H1 (cell line): Measurements from ENCODE around the gene PRKAR2B. TPM values are rescaled to one million over a fixed set of nuclear protein-coding genes. Genes with fewer than 3 reads are reported as not detected.

Experiments
- CTCF ChIA-PET: fragments of 300-600 bp; sonication (Branson Sonifier 250); formaldehyde crosslinking; loops from one replicate; lab custom pipeline; 2021; ENCODE audit not compliant: partially characterized antibody; lab: Charles Lee
- POLR2A ChIA-PET: fragments of 300-600 bp; sonication (Branson Sonifier 250); formaldehyde crosslinking; loops from one replicate; lab custom pipeline; 2021; ENCODE audit warnings: inconsistent platforms; ENCODE audit not compliant: partially characterized antibody; lab: Charles Lee
- DNase-seq, 2 experiments: peaks; one replicate each; pipeline versions ENCODE4 v3.0.0 to v3.0.0-alpha.2; 2010 to 2022; ENCODE audit warnings: low spot score in 2 of 2, low read depth in 1 of 2, mixed read lengths in 1 of 2
- FAIRE-seq: peaks from 2 replicates; lab custom pipeline; 2011; peaks lifted over from hg19 to GRCh38; lab: Jason Lieb, UNC
- H2AFZ ChIP-seq: 2 replicates; pipeline ENCODE4 v1.8.1; 2012; ENCODE audit warnings: low read length, inconsistent platforms
- H2AK5ac ChIP-seq: 2 replicates; pipeline ENCODE4 v1.6.1; 2013; ENCODE audit warnings: low read depth, low read length
- H2BK120ac ChIP-seq: replicated peaks from 2 replicates; pipeline ENCODE3; 2013; ENCODE audit warnings: low read depth, low read length, inconsistent platforms
- H2BK12ac ChIP-seq: 2 replicates; pipeline ENCODE4 v1.6.1; 2013; ENCODE audit warnings: low read depth, low read length
- H2BK15ac ChIP-seq: 2 replicates; pipeline ENCODE4 v1.6.1; 2013; ENCODE audit warnings: low read length
- H2BK20ac ChIP-seq: 2 replicates; pipeline ENCODE4 v1.6.1; 2013; ENCODE audit warnings: low read length
- H2BK5ac ChIP-seq: 2 replicates; pipeline ENCODE4 v1.6.1; 2013; ENCODE audit warnings: low read depth, low read length
- H3K14ac ChIP-seq: 2 replicates; pipeline ENCODE4 v1.6.1; 2013; ENCODE audit warnings: inconsistent platforms; ENCODE audit not compliant: insufficient read length
- H3K18ac ChIP-seq: 2 replicates; pipeline ENCODE4 v1.6.1; 2013; ENCODE audit warnings: low read length; ENCODE audit errors: extremely low read depth
- H3K23ac ChIP-seq: 2 replicates; pipeline ENCODE4 v1.6.1; 2013; ENCODE audit warnings: inconsistent platforms; ENCODE audit not compliant: insufficient read length
- H3K23me2 ChIP-seq: 2 replicates; pipeline ENCODE4 v1.6.1; 2013; ENCODE audit warnings: low read depth, low read length
- H3K27ac ChIP-seq: 2 replicates; pipeline ENCODE4 v1.6.1; 2011; ENCODE audit warnings: low read depth, low read length, inconsistent platforms
- H3K27me3 ChIP-seq, 4 experiments: replicated peaks in 1 of 4; 1 replicate in 1 of 4; 2 replicates in 3 of 4; pipeline versions ENCODE4 v1.6.1 to v1.8.1; 2011 to 2013; ENCODE audit warnings: low read length in 3 of 4, mild to moderate bottlenecking in 3 of 4, inconsistent platforms in 2 of 4, mixed read lengths in 2 of 4, moderate library complexity in 1 of 4; ENCODE audit not compliant: control insufficient read depth in 3 of 4, insufficient read depth in 3 of 4; ENCODE audit errors: extremely low read depth in 1 of 4
- H3K36me3 ChIP-seq, 4 experiments: 2 replicates each; pipeline versions ENCODE4 v1.6.1 to v1.8.1; 2011 to 2013; ENCODE audit warnings: mild to moderate bottlenecking in 4 of 4, low read length in 3 of 4, moderate library complexity in 2 of 4, control low read depth in 1 of 4, inconsistent platforms in 1 of 4; ENCODE audit not compliant: insufficient read depth in 4 of 4, control insufficient read depth in 2 of 4
- H3K4ac ChIP-seq: replicated peaks from 2 replicates; pipeline ENCODE3; 2013; ENCODE audit warnings: low read length, low read depth, mixed read lengths, inconsistent platforms; ENCODE audit not compliant: insufficient read length
- H3K4me1 ChIP-seq, 4 experiments: replicated peaks in 1 of 4; 1 replicate in 1 of 4; 2 replicates in 3 of 4; pipeline versions ENCODE4 v1.6.1 to v1.8.1; 2011 to 2013; ENCODE audit warnings: low read length in 3 of 4, inconsistent platforms in 2 of 4, mixed read lengths in 1 of 4; ENCODE audit not compliant: insufficient read depth in 4 of 4, control insufficient read depth in 3 of 4
- H3K4me2 ChIP-seq, 2 experiments: 2 replicates each; pipeline versions ENCODE4 v1.6.1 to v1.8.1; 2011 to 2013; ENCODE audit warnings: low read depth in 2 of 2, low read length in 2 of 2, control low read depth in 1 of 2, inconsistent platforms in 1 of 2, mild to moderate bottlenecking in 1 of 2; ENCODE audit not compliant: insufficient read depth in 1 of 2
- H3K4me3 ChIP-seq, 4 experiments: fragments of 200-600, 300-600 bp in 1 of 4; sonication (generic), shearing (Covaris generic), sonication (Bioruptor Twin) in 1 of 4; 2 replicates each; pipeline versions ENCODE4 v1.5.1 to v1.8.1; 2011 to 2016; ENCODE audit warnings: low read length in 4 of 4, low read depth in 3 of 4, control low read depth in 2 of 4, inconsistent platforms in 2 of 4, mild to moderate bottlenecking in 2 of 4, mixed read lengths in 1 of 4, moderate library complexity in 1 of 4; ENCODE audit not compliant: insufficient read depth in 2 of 4; ENCODE audit errors: extremely low read depth in 1 of 4
- H3K56ac ChIP-seq: replicated peaks from 2 replicates; pipeline ENCODE3; 2013; ENCODE audit warnings: low read depth, mild to moderate bottlenecking, mixed read lengths, low read length, inconsistent platforms; ENCODE audit not compliant: insufficient read length
- H3K79me1 ChIP-seq: 2 replicates; pipeline ENCODE4 v1.6.1; 2013; ENCODE audit warnings: low read depth, low read length, control low read depth
- H3K79me2 ChIP-seq, 2 experiments: 2 replicates each; pipeline versions ENCODE4 v1.6.1 to v1.8.1; 2012 to 2013; ENCODE audit warnings: low read length in 2 of 2, mild to moderate bottlenecking in 2 of 2, inconsistent platforms in 1 of 2; ENCODE audit not compliant: insufficient read depth in 2 of 2, control insufficient read depth in 1 of 2
- H3K9ac ChIP-seq, 4 experiments: replicated peaks in 1 of 4; 1 replicate in 1 of 4; 2 replicates in 3 of 4; pipeline versions ENCODE4 v1.6.1 to v1.8.1; 2011 to 2013; ENCODE audit warnings: low read depth in 3 of 4, low read length in 3 of 4, control low read depth in 2 of 4, mild to moderate bottlenecking in 2 of 4, moderate library complexity in 2 of 4, inconsistent platforms in 1 of 4; ENCODE audit errors: extremely low read depth in 1 of 4
- H3K9me3 ChIP-seq, 2 experiments: 2 replicates each; pipeline versions ENCODE4 v1.6.1 to v1.8.1; 2012 to 2013; ENCODE audit warnings: mild to moderate bottlenecking in 2 of 2, moderate library complexity in 2 of 2, control low read depth in 1 of 2, inconsistent platforms in 1 of 2, low read depth in 1 of 2, low read length in 1 of 2, mixed read lengths in 1 of 2; ENCODE audit not compliant: insufficient read depth in 2 of 2
- H4K20me1 ChIP-seq, 2 experiments: replicated peaks in 1 of 2; 2 replicates each; pipeline versions ENCODE3 to v1.8.1; 2011 to 2013; ENCODE audit warnings: inconsistent platforms in 2 of 2, low read length in 2 of 2, mild to moderate bottlenecking in 1 of 2; ENCODE audit not compliant: insufficient read depth in 2 of 2, control insufficient read depth in 1 of 2
- H4K5ac ChIP-seq: 2 replicates; pipeline ENCODE4 v1.6.1; 2013; ENCODE audit warnings: low read length, low read depth, mixed read lengths, inconsistent platforms; ENCODE audit not compliant: insufficient read length
- H4K8ac ChIP-seq: 2 replicates; pipeline ENCODE4 v1.8.0; 2013; ENCODE audit warnings: mild to moderate bottlenecking, moderate library complexity, low read length, inconsistent platforms; ENCODE audit not compliant: insufficient read depth; ENCODE audit errors: extremely low read depth
- H4K91ac ChIP-seq: replicated peaks from 2 replicates; pipeline ENCODE3; 2013; ENCODE audit warnings: low read length, mixed read lengths, inconsistent platforms; ENCODE audit not compliant: insufficient read length
- ATF2 ChIP-seq: IDR thresholded peaks from 2 replicates; pipeline ENCODE4 v1.6.1; 2012; ENCODE audit warnings: low read length, inconsistent platforms
- GTF2F1 ChIP-seq: IDR thresholded peaks from 2 replicates; pipeline ENCODE4 v1.6.1; 2012; ENCODE audit warnings: low read depth, low read length, improper control_type of control experiment, borderline replicate concordance
- SIX5 ChIP-seq: IDR thresholded peaks from 2 replicates; pipeline ENCODE4 v1.6.1; 2011; ENCODE audit warnings: mild to moderate bottlenecking, low read depth, low read length
- SUZ12 ChIP-seq: fragments of 200-600 bp; sonication (generic); IDR thresholded peaks from 2 replicates; pipeline ENCODE4 v1.6.1; 2012; ENCODE audit warnings: mild to moderate bottlenecking, inconsistent platforms, low read length, moderate library complexity, mixed read lengths
- TAF7 ChIP-seq: optimal IDR thresholded peaks from 2 replicates; pipeline ENCODE3; 2011; ENCODE audit warnings: low read depth, mild to moderate bottlenecking, inconsistent platforms, low read length, moderate library complexity, borderline replicate concordance
- WGBS, 2 experiments: shearing (Covaris generic) in 1 of 2; methylation state at CpG; one replicate each; pipeline versions ENCODE4 v1.1.6 to v1.1.7; 2013 to 2015; ENCODE audit warnings: low lambda C conversion rate in 2 of 2, mixed read lengths in 2 of 2, inconsistent platforms in 1 of 2, low coverage in 1 of 2, missing lambda C conversion rate in 1 of 2; ENCODE audit not compliant: insufficient replicate concordance in 2 of 2, insufficient coverage in 1 of 2, insufficient read length in 1 of 2; ENCODE audit errors: extremely low coverage in 1 of 2, missing lambda C conversion rate in 1 of 2; 5-methylcytosine and 5-hydroxymethylcytosine counted together
- polyA plus RNA-seq, 7 experiments: library from polyadenylated mRNA; depleted of rRNA in 3 of 7; stranded (reverse) in 5 of 7; unstranded in 2 of 7; fragments of >200 nt in 5 of 7; fragments of 200-250 nt in 2 of 7; gene quantifications; 1 replicate in 5 of 7; 2 replicates in 1 of 7; 4 replicates in 1 of 7; pipeline versions ENCODE4 v1.2.1 to v1.2.3, GENCODE V29; 2011 to 2013; ENCODE audit warnings: missing spikeins in 2 of 7, mixed read lengths in 2 of 7
- total RNA-seq: library from RNA; stranded (reverse); fragmentation: NEBNext Ultra II Directional; extraction: Animal tissue kit (Norgen Biotek cat#: 25700); gene quantifications from 2 replicates; pipeline ENCODE4 v1.2.1, GENCODE V29; 2021

PRKAR2B gene
- total and polyA plus RNA-seq, 2 of the 8 experiments (the other 6 are each of a cell fraction or from before 2014, with no cell fraction given), result 10.4 to 37.0 TPM

GRCh38 chr7:107165341-107165740 lies 120.8 kb downstream of the PRKAR2B start:
- Histone ChIP-seq H3K9me3 (no peaks in the 10 kb centered on the region), H3K56ac (no peak overlapping the region), H3K79me1 (no peaks in the 10 kb centered on the region), H4K8ac (no peak overlapping the region), H3K4me1 (peaks cover 0 to 2% (median under 1%) of the 10 kb centered on the region in 4 experiments; a peak in 2 of 7 replicates), H3K4me2 (no peak overlapping the region), H4K20me1 (no peaks in the 10 kb centered on the region), H2AFZ (no peak overlapping the region), H3K27me3 (no peaks in the 10 kb centered on the region), H2BK12ac (no peak overlapping the region), H3K36me3 (no peaks in the 10 kb centered on the region), H2AK5ac (no peak overlapping the region), H3K14ac (no peak overlapping the region), H2BK20ac (no peak overlapping the region), H3K23me2 (peaks cover 4% of the 10 kb centered on the region), H2BK5ac (no peak overlapping the region), H3K18ac (no peak overlapping the region)
- POLR2A ChIA-PET, result no interaction called here
- WGBS, 2 experiments, result 74% methylated on average over 3 of the region's 3 CpGs; no CpG with 5 or more reads in 1 of the 2 experiments
- FAIRE-seq, result no peak
- TF ChIP-seq GTF2F1 (no peak), SUZ12 (no peak), TAF7 (no peak), ATF2 (no peak), SIX5 (no peak)
- TF ChIP-seq, all 59 proteins: peak for 0
- H4K5ac ChIP-seq, result no peak overlapping the region
- no peak overlapping the region for H2BK15ac ChIP-seq
- H4K91ac ChIP-seq, result no peak overlapping the region
- CTCF ChIA-PET, result interaction anchor here (0.8 to 6.6 kb wide), 3 partner anchors 16 to 217 kb away, joined by 3 to 68 read pairs (median 4); no protein-coding TSS in a partner anchor
- H3K23ac ChIP-seq, result no peak overlapping the region
- peaks cover 0 to 5% of the 10 kb centered on the region in 2 experiments; a peak in 2 of 4 replicates for H3K79me2 ChIP-seq
- H3K4ac ChIP-seq, result no peak overlapping the region
- no peak for DNase-seq
- no peak overlapping the region for H3K9ac ChIP-seq
- no peak overlapping the region for H3K4me3 ChIP-seq
- no peak overlapping the region for H3K27ac ChIP-seq
- H2BK120ac ChIP-seq, result no peak overlapping the region
